Ectodermal cell (in vitro differentiated cells): ENCODE data around the gene SLC7A4. TPM values are rescaled to one million over a fixed set of nuclear protein-coding genes. Genes with fewer than 3 reads are reported as not detected.

Experiments used
- H3K27ac ChIP-seq: 2 replicates; pipeline ENCODE4 v1.7.0; 2013; ENCODE audit warnings: mild to moderate bottlenecking, low read depth, low read length; ENCODE audit not compliant: insufficient read depth, poor library complexity, severe bottlenecking
- H3K27me3 ChIP-seq: 2 replicates; pipeline ENCODE4 v1.7.0; 2013; ENCODE audit warnings: mild to moderate bottlenecking, low read length; ENCODE audit not compliant: insufficient read depth, control insufficient read depth, poor library complexity, severe bottlenecking
- H3K36me3 ChIP-seq: one replicate; pipeline ENCODE4 v1.7.0; 2013; ENCODE audit warnings: low read length; ENCODE audit not compliant: control insufficient read depth, insufficient read depth
- H3K4me1 ChIP-seq: one replicate; pipeline ENCODE4 v1.7.0; 2013; ENCODE audit warnings: low read length; ENCODE audit not compliant: control insufficient read depth, insufficient read depth
- H3K4me3 ChIP-seq: 2 replicates; pipeline ENCODE4 v1.7.0; 2013; ENCODE audit warnings: low read depth, low read length, control low read depth; ENCODE audit not compliant: insufficient read depth
- H3K9me3 ChIP-seq: 2 replicates; pipeline ENCODE4 v1.7.0; 2013; ENCODE audit warnings: mild to moderate bottlenecking, low read length, moderate library complexity; ENCODE audit not compliant: control insufficient read depth
- whole genome bisulfite sequencing, 2 experiments: methylation state at CpG; one replicate each; pipeline ENCODE4 v1.1.7; 2013; ENCODE audit warnings: missing lambda C conversion rate in 2 of 2; 5-methylcytosine and 5-hydroxymethylcytosine counted together
- polyA plus RNA-seq, 4 experiments: library from polyadenylated mRNA; stranded (reverse); fragments of 50-300 nt; gene quantifications; one replicate each; pipeline ENCODE4 v1.2.3, GENCODE V29; 2013

The SLC7A4 gene, protein sequence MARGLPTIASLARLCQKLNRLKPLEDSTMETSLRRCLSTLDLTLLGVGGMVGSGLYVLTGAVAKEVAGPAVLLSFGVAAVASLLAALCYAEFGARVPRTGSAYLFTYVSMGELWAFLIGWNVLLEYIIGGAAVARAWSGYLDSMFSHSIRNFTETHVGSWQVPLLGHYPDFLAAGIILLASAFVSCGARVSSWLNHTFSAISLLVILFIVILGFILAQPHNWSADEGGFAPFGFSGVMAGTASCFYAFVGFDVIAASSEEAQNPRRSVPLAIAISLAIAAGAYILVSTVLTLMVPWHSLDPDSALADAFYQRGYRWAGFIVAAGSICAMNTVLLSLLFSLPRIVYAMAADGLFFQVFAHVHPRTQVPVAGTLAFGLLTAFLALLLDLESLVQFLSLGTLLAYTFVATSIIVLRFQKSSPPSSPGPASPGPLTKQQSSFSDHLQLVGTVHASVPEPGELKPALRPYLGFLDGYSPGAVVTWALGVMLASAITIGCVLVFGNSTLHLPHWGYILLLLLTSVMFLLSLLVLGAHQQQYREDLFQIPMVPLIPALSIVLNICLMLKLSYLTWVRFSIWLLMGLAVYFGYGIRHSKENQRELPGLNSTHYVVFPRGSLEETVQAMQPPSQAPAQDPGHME
- polyA plus RNA-seq (2013, experiment 1 of 4) = 0.28 TPM
- polyA plus RNA-seq (2013, experiment 2 of 4) = 0.43 TPM
- polyA plus RNA-seq (2013, experiment 3 of 4) = not detected
- polyA plus RNA-seq (2013, experiment 4 of 4) = 0.45 TPM

DNA sequence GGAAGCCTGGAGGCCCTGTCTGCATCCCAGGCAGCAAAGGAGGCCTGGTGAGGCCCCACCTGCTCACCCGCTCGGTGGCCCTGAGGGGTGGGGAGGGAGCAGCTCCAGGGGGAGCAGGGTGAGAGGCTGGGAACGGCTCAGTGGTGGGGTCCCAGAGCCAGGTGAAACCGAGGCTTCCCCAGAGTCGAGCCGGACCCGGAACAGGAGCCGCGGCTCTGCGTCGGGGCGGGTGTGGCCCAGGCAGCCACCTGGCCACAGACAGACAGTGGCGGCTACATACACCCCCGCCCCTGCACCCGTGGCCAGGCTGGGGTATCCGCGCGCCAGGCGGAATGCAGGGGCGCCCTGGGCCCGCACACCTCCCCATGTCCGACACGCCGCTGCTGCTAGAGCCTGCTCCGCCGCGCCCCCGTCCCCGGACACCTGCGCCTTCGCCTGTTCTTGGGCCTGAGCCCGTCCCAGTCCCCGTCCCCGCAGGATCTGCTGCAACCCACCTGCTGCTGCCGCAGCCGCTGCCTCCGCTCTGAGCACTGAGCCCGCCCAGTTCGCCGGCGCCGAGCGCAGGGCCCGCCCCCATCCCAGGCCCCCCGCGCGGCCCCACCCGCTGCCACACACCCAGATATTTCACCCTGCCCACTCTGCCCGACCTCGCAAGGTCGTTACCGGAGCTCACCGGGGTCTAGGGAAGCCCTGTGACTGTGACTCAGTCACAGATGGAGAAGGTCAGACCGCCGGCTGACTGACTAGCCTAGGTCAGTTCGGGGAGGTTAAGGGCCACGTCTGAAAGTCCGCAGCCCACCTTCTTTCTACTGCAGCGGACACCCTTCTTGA, at the start of gene SLC7A4:
SLC7A4 (minus strand) TSS at position 525 of the 831 bp plus-strand sequence. CDS start 749 bp downstream, outside the sequence.
- H3K27me3 ChIP-seq = peaks cover 41% of the 10 kb centered on the region
- peak within 1 kb of the TSS; percentile 32 for H3K4me3 ChIP-seq
- H3K36me3 ChIP-seq = no peaks in the 10 kb centered on the region
- peaks cover 17% of the 10 kb centered on the region for H3K4me1 ChIP-seq
- WGBS, 2 experiments = 7% methylated on average over 59 of the region's 59 CpGs
- no peaks in the 10 kb centered on the region for H3K9me3 ChIP-seq
- no peak within 1 kb of the TSS for H3K27ac ChIP-seq

DNA sequence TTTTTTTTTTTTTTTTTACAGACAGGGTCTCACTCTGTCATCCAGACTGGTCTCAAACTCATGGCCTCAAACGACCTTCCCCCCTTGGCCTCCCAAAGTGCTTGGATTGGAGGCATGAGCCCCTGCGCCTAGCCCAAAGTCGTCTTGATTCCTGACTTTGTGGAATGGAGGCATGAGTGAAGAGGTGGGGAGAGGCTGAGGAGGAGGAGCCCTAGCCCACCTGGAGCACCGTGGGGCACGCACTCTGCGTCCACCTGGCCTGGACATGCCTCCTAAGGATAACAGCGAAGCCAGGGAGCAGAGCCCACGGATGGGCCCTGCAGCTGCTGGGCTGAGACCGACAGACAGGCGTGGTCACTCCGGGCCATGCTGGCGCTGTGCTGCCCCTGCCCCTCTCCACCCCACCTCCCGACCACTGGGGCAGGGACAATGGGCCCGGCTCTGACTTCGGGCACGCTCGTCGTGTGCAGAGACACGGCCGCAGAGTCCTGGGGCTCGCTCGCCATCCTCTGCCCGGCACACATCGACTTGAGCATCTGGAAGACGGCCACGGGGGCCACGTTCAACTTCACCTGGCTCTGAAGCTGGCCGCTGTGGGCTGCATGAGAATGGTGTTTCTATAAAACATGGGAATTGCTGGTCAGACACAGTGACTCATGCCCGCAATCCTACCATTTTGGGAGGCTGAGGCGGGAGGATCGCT, 48.2 kb upstream of the SLC7A4 start:
- Histone ChIP-seq H3K27ac (no peak overlapping the region), H3K36me3 (no peaks in the 10 kb centered on the region), H3K4me3 (no peak overlapping the region), H3K4me1 (no peaks in the 10 kb centered on the region), H3K9me3 (no peaks in the 10 kb centered on the region), H3K27me3 (no peaks in the 10 kb centered on the region)
- 90 to 92% methylated on average over 31 of the region's 31 CpGs for WGBS, 2 experiments

DNA sequence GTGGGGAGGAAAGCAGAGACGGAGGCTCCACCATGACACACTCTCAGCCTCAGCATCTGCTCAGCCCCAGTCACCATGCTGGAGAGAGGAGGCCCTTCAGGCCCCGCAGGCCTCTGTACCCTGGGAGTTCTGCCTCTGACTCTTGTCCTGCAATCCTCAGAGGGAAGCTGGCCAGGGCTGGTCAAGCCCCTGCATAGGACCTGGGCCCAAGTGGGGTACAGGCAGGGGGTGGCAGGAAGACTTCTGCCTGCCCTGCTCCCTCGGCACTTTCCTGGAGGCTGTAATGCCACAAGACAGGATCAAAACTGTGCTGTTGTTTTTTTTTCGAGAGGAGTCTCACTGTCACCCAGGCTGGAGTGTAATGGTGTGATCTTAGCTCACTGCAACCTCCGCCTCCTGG, 47.1 kb upstream of the SLC7A4 start:
- H3K36me3 ChIP-seq = no peaks in the 10 kb centered on the region

DNA sequence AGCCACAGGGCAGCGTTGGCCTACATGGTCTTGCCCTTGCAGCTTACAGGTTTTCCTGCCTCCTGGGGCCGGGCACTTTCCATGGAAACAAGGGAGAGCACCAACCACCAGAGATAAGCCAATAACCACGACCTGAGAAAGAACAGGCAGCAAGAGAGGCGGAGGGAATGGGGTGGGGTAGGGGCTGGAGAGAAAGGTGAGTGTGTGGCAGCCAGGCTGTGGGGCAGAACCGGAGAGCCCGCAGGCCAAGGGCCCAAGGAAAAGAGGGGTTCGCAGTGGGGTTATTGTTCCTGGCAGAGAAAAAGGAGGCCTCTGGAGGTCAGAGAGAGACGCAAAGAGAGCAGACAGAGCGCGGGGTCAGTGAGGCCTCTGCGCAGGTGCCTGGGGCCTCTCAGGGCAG, 46.6 kb upstream of the SLC7A4 start:
- H3K27me3 ChIP-seq = no peaks in the 10 kb centered on the region
- no peak overlapping the region for H3K4me3 ChIP-seq
- H3K9me3 ChIP-seq = no peaks in the 10 kb centered on the region
- no peaks in the 10 kb centered on the region for H3K4me1 ChIP-seq
- 86% methylated on average over 11 of the region's 11 CpGs for WGBS, 2 experiments
- H3K36me3 ChIP-seq = no peaks in the 10 kb centered on the region
- H3K27ac ChIP-seq = no peak overlapping the region

More for the DNA sequence above, 47.1 kb upstream of the SLC7A4 start:
- Histone ChIP-seq H3K9me3 (no peaks in the 10 kb centered on the region), H3K4me3 (no peak overlapping the region), H3K4me1 (no peaks in the 10 kb centered on the region), H3K27ac (no peak overlapping the region), H3K27me3 (no peaks in the 10 kb centered on the region)
- WGBS, 2 experiments = 87 to 90% methylated on average over 5 of the region's 5 CpGs

DNA sequence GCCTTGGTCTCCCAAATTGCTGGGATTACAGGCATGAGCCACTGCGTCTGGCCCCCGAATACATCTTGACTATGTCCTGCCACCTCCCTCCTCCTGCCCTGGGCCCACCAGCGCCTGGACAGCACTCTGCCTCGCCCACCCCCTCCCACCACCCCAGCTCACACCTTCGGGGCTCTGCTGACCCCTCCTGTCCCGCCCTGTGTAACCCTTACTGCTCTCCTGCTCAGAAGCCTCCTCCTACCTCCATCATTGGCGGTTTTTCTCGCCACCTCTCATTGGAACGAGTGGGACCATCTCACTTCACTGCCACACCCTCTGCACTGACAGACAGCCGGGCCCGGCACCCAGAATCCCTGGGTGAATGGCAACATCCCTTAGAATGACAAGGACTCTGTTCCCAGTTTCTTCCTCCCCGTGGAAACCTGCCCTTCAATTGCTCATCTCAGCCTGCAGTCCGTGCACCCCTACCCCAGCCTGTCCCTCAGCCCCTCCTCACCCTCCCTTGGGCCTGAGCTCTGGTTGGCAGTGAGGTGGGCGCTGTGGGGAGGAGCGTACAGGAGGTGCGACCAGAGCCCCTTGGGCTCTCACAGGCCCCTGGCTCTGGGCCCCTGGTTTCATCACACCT, 45.6 kb upstream of the SLC7A4 start:
- no peak overlapping the region for H3K4me3 ChIP-seq
- H3K4me1 ChIP-seq = no peaks in the 10 kb centered on the region
- no peaks in the 10 kb centered on the region for H3K9me3 ChIP-seq
- no peak overlapping the region for H3K27ac ChIP-seq
- no peaks in the 10 kb centered on the region for H3K36me3 ChIP-seq
- no peaks in the 10 kb centered on the region for H3K27me3 ChIP-seq
- WGBS, 2 experiments = 90% methylated on average over 16 of the region's 16 CpGs

DNA sequence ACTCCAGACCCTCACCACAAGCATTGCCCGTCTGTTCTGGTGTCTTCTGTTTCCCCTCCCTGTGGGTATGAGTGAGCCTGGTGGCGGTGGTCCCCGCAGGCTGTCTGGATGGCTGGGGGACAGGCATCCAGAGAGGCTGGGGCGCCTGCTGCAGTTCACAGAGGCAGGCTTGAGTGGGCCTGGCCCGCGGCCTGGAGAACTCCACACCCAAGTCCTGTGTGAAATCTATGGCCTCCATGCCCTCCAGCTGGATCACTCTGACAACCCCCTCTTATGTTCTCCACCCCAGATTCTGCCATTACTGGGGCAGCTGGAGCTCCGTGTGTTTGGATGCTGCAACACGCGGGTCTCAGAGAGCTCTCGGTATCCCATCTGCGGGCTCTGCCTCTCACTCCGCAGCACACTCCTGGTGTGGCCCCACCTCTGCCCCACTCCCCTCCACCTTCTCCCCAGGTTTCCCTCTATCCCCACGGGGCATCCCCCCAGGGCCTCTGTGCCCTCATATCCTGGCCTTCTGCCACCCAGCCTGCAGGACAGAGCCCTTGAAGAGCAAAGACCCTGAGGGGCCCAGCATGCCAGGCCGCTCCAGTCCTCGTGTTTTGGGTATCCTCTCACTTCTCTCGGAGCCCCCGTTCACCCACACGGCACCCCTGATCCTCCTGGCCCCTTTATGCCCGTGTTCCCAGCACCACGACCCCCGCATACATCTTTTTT, 44.7 kb upstream of the SLC7A4 start:
- no peaks in the 10 kb centered on the region for H3K27me3 ChIP-seq

DNA sequence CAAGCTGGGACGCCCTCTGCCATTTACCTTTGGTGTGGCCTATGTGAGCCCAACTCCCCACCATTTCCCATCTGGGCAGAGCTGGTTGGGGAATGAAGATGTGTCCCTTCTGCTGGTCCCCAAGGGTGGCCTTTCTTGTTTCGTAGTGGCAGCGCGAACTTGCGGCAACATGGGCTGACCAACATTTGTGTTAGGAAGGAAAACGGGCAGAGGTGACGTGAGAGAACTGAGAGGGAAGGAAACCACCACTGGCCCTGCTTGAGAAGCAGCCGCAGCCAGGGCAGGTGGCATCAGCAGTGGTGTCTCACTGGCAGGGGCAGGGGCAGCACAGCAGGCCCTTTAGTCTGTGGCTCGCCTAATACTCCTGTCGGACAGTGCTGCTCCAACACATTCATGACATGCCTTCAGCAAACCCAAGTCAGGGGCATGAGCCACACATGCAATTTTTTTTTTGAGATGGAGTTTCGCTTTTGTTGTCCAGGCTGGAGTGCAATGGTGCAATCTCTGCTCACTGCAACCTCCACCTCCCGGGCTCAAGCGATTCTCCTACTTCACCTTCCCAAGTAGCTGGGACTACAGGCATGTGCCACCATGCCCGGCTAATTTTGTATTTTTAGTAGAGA, 43.3 kb upstream of the SLC7A4 start:
- Histone ChIP-seq H3K27ac (no peak overlapping the region), H3K36me3 (no peaks in the 10 kb centered on the region), H3K27me3 (no peaks in the 10 kb centered on the region), H3K4me1 (no peaks in the 10 kb centered on the region), H3K9me3 (no peaks in the 10 kb centered on the region), H3K4me3 (no peak overlapping the region)
- WGBS, 2 experiments = 95% methylated on average over 13 to 14 of the region's 14 CpGs

More for the DNA sequence above, 44.7 kb upstream of the SLC7A4 start:
- Histone ChIP-seq H3K4me1 (no peaks in the 10 kb centered on the region), H3K4me3 (no peak overlapping the region), H3K27ac (no peak overlapping the region), H3K36me3 (no peaks in the 10 kb centered on the region), H3K9me3 (no peaks in the 10 kb centered on the region)
- WGBS, 2 experiments = 90 to 92% methylated on average over 21 of the region's 21 CpGs

DNA sequence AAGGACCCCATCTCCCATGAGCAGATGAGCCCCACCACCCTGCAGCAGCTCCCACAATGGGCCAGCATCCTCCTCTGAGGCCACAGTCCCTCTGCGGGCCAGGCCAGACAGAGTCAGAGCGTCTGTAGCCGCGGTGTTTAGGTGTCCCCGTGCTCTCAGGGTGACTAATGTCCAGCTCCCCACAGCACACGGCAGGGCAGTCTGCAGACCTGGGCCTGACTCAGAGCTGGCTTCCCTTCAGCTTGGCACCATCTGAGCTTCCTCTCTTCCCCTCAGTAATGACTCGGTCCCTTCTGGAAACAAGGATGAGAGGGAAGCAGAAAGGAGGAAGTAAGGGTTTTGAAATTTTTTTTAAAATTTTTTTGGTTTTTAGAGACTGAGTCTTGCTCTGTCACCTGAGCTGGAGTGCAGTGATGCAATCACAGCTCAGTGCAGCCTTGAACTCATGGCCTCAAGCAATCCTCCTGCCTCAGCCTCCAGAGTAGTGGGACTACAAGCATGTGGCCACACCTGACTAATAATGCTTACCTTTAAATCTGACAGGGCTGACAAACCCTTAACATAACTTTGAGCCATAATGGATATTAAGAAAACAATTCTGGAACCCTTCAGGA, 41.8 kb upstream of the SLC7A4 start:
- no peak overlapping the region for H3K27ac ChIP-seq
- no peaks in the 10 kb centered on the region for H3K4me1 ChIP-seq
- 81% methylated on average over 7 of the region's 7 CpGs for WGBS, 2 experiments
- H3K36me3 ChIP-seq = no peaks in the 10 kb centered on the region
- H3K9me3 ChIP-seq = no peaks in the 10 kb centered on the region
- no peak overlapping the region for H3K4me3 ChIP-seq
- no peaks in the 10 kb centered on the region for H3K27me3 ChIP-seq
